Right lobe of liver (tissue), 4 donors: ENCODE data around the gene TBC1D8.

Experiments used
- CTCF ChIP-seq, 4 donors: fragments of 200-600 bp in 3 of 4; fragments of 450-650 bp in 1 of 4; IDR thresholded peaks; one replicate each; pipeline versions ENCODE4 v1.5.1 to v1.8.0; 2016 to 2022; ENCODE audit warnings: antibody characterized with exemption in 4 of 4, mild to moderate bottlenecking in 2 of 4
- POLR2A ChIP-seq: fragments of 450-650 bp; IDR thresholded peaks from one replicate; pipeline ENCODE4 v1.6.1; 2017; ENCODE audit warnings: antibody characterized with exemption, mild to moderate bottlenecking
- donor health status: DM: no; HTN: no; CAD: no.
- donor health status: DM: no; HTN: no; CAD: no.
- donor health status: DM: no; HTN: yes; CAD: no.

GRCh38 chr2:101188683-101189405 is 37.7 kb upstream of the TBC1D8 start:
- peak; percentile 46 to 54 (median 50) for TF ChIP-seq CTCF (IDR thresholded peaks at IDR 0.05)
- no peak for TF ChIP-seq POLR2A
